Esophagus squamous epithelium (tissue), 4 donors: Measurements from ENCODE around the gene MTCL1.

Experiments used
- POLR2A ChIP-seq, 4 donors: fragments of 450-650 bp; IDR thresholded peaks; one replicate each; pipeline ENCODE4 v1.6.1; 2017; ENCODE audit warnings: antibody characterized with exemption in 4 of 4, mild to moderate bottlenecking in 4 of 4, moderate library complexity in 3 of 4
- TF ChIP-seq, protein P1 (sequence below), 6 experiments: fragments of 450-650 bp in 4 of 6; fragments of 200-600 bp in 2 of 6; sonication (generic) in 2 of 6; IDR thresholded peaks; one replicate each; pipeline ENCODE4 v1.5.1; 2016 to 2019; ENCODE audit warnings: antibody characterized with exemption in 6 of 6, mild to moderate bottlenecking in 4 of 6, moderate library complexity in 4 of 6

DNA sequence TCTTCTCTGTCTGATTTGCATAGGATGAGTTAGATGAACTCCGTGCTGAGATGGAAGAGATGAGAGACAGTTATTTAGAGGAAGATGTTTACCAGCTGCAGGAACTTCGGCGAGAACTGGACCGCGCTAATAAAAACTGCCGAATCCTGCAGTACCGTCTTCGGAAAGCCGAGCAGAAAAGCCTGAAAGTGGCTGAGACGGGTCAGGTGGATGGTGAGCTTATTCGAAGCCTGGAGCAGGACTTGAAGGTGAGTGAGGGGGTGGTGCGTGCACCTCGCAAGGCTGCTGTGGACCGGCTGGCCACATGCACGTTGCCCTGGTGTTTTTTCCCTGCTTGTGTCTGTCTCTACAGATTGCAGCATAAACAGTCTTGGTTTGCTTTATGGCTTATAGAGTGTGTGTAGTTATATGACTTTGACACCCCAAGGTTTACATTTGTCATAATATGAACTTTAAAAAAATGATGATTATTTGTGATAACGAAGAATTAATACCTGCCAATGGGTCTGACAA lies 13.1 kb downstream of the MTCL1 start:
- TF ChIP-seq, protein P1, sequence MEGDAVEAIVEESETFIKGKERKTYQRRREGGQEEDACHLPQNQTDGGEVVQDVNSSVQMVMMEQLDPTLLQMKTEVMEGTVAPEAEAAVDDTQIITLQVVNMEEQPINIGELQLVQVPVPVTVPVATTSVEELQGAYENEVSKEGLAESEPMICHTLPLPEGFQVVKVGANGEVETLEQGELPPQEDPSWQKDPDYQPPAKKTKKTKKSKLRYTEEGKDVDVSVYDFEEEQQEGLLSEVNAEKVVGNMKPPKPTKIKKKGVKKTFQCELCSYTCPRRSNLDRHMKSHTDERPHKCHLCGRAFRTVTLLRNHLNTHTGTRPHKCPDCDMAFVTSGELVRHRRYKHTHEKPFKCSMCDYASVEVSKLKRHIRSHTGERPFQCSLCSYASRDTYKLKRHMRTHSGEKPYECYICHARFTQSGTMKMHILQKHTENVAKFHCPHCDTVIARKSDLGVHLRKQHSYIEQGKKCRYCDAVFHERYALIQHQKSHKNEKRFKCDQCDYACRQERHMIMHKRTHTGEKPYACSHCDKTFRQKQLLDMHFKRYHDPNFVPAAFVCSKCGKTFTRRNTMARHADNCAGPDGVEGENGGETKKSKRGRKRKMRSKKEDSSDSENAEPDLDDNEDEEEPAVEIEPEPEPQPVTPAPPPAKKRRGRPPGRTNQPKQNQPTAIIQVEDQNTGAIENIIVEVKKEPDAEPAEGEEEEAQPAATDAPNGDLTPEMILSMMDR (IDR thresholded peaks at IDR 0.05) = no peak
- no peak for TF ChIP-seq POLR2A (IDR thresholded peaks at IDR 0.05)
